Esophagus muscularis mucosa (tissue), 4 donors: Measurements from ENCODE around the gene CX3CL1.

Experiments used
- CTCF ChIP-seq, 3 experiments: fragments of 200-600 bp in 2 of 3; fragments of 450-650 bp in 1 of 3; sonication (generic) in 2 of 3; IDR thresholded peaks; one replicate each; pipeline ENCODE4 v1.5.1; 2017 to 2019; ENCODE audit warnings: antibody characterized with exemption in 3 of 3, mild to moderate bottlenecking in 2 of 3, moderate library complexity in 1 of 3
- EP300 ChIP-seq: sonication (generic); formaldehyde crosslinking; IDR thresholded peaks from one replicate; pipeline ENCODE4 v1.6.1; 2017; ENCODE audit warnings: antibody characterized with exemption
- POLR2A ChIP-seq: fragments of 450-650 bp; IDR thresholded peaks from one replicate; pipeline ENCODE4 v1.6.1; 2017; ENCODE audit warnings: antibody characterized with exemption, moderate library complexity, mild to moderate bottlenecking, low read depth
- POLR2AphosphoS5 ChIP-seq, 2 donors: sonication (generic); formaldehyde crosslinking; IDR thresholded peaks; one replicate each; pipeline ENCODE4 v1.6.1; 2017; ENCODE audit warnings: antibody characterized with exemption in 2 of 2

- no peak for TF ChIP-seq CTCF (IDR thresholded peaks at IDR 0.05)
- no peak for TF ChIP-seq POLR2A
- no peak for TF ChIP-seq EP300
- no peak for TF ChIP-seq POLR2AphosphoS5 (IDR thresholded peaks at IDR 0.05)
Observed at GRCh38 chr16:57389087-57389468, 16.8 kb downstream of the CX3CL1 start.
